Renal cortical epithelial cell (primary cell): ENCODE data around the gene EPC1. TPM values are rescaled to one million over a fixed set of nuclear protein-coding genes. Genes with fewer than 3 reads are reported as not detected.

Experiments used
- DNase-seq: peaks from one replicate; pipeline ENCODE4 v3.0.0-alpha.2; 2011; ENCODE audit warnings: low read depth
- total RNA-seq: library from RNA; depleted of rRNA; stranded (reverse); fragments of >200 nt; gene quantifications from 2 replicates; pipeline ENCODE4 v1.2.3, GENCODE V29; 2014

The EPC1 gene
- total RNA-seq, 1 donor from 2014 or later = 29.5 TPM

GRCh38 chr10:32332299-32332750 lies 14.6 kb downstream of the EPC1 start:
- peak; percentile 68 for DNase-seq

GRCh38 chr10:32331606-32332005 lies 15.4 kb downstream of the EPC1 start:
- no peak for DNase-seq

- no peak for DNase-seq
Measured at GRCh38 chr10:32330214-32330613, 16.7 kb downstream of the EPC1 start.

- DNase-seq = no peak
Measured at GRCh38 chr10:32329061-32329460, 17.9 kb downstream of the EPC1 start.

- DNase-seq = no peak
Measured at GRCh38 chr10:32328499-32328898, 18.5 kb downstream of the EPC1 start.

- no peak for DNase-seq
Measured at GRCh38 chr10:32327364-32327691, 19.6 kb downstream of the EPC1 start.

- DNase-seq = no peak
Measured at GRCh38 chr10:32326680-32327363, 20.1 kb downstream of the EPC1 start.

GRCh38 chr10:32326119-32326518 lies 20.8 kb downstream of the EPC1 start:
- no peak for DNase-seq

- no peak for DNase-seq
Measured at GRCh38 chr10:32323051-32323450, 23.9 kb downstream of the EPC1 start.

- DNase-seq = no peak
Measured at GRCh38 chr10:32321016-32321631, 25.8 kb downstream of the EPC1 start.

- DNase-seq = peak; percentile 43
Measured at GRCh38 chr10:32318476-32318896, 28.5 kb downstream of the EPC1 start.

- DNase-seq = no peak
Measured at GRCh38 chr10:32317795-32318357, 29.1 kb downstream of the EPC1 start.

- DNase-seq = no peak
Measured at GRCh38 chr10:32315424-32315823, 31.5 kb downstream of the EPC1 start.

- DNase-seq = no peak
Measured at GRCh38 chr10:32314588-32314987, 32.4 kb downstream of the EPC1 start.

GRCh38 chr10:32308027-32308603 lies 38.8 kb downstream of the EPC1 start:
- no peak for DNase-seq

GRCh38 chr10:32307609-32308008 lies 39.3 kb downstream of the EPC1 start:
- no peak for DNase-seq

GRCh38 chr10:32299354-32299980 lies 47.5 kb downstream of the EPC1 start:
- DNase-seq = no peak

- DNase-seq = peak; percentile 40
Measured at GRCh38 chr10:32298075-32298812, 48.7 kb downstream of the EPC1 start.

GRCh38 chr10:32295027-32295426 lies 51.9 kb downstream of the EPC1 start:
- no peak for DNase-seq

- no peak for DNase-seq
Measured at GRCh38 chr10:32293581-32293980, 53.4 kb downstream of the EPC1 start.

- no peak for DNase-seq
Measured at GRCh38 chr10:32279795-32280194, 67.2 kb downstream of the EPC1 start.

GRCh38 chr10:32273336-32273735 lies 73.6 kb downstream of the EPC1 start:
- no peak for DNase-seq
